WERI-Rb-1 (cell line): ENCODE results near the gene DYSF.
"Not testable (repeated sequence)": the region's sequence is repeated elsewhere in the genome, so short reads cannot be mapped to it uniquely, and the experiment has no call there.

Experiments used
- DNase-seq: peaks from one replicate; pipeline ENCODE4 v3.0.0-alpha.2; 2020
- H3K27ac ChIP-seq: fragments of 250-450 bp; sonication (Bioruptor Pico); 2 replicates; pipeline ENCODE4 v1.5.1; 2020; ENCODE audit warnings: mild to moderate bottlenecking, moderate library complexity
- H3K27me3 ChIP-seq: fragments of 250-450 bp; sonication (Bioruptor Pico); 2 replicates; pipeline ENCODE4 v1.5.1; 2021; ENCODE audit warnings: mild to moderate bottlenecking, low read depth, moderate library complexity; ENCODE audit not compliant: insufficient read depth, severe bottlenecking
- H3K36me3 ChIP-seq: fragments of 250-450 bp; sonication (Bioruptor Pico); 2 replicates; pipeline ENCODE4 v1.5.1; 2020; ENCODE audit warnings: mild to moderate bottlenecking, moderate library complexity
- H3K4me3 ChIP-seq: 2 replicates; pipeline ENCODE4 v1.5.1; 2011; ENCODE audit warnings: low read depth, mild to moderate bottlenecking, control low read depth, low read length
- H3K9me3 ChIP-seq: fragments of 250-450 bp; sonication (Bioruptor Pico); 2 replicates; pipeline ENCODE4 v1.5.1; 2021; ENCODE audit warnings: mild to moderate bottlenecking, moderate library complexity; ENCODE audit not compliant: severe bottlenecking
- CTCF ChIP-seq: IDR thresholded peaks from 2 replicates; pipeline ENCODE4 v1.5.1; 2011; ENCODE audit warnings: low read depth, mild to moderate bottlenecking, control low read depth, inconsistent platforms, low read length

Gene DYSF

GRCh38 chr2:71484354-71484753 is 31.0 kb downstream of the DYSF start:
- TF ChIP-seq CTCF = no peak
- no peak for DNase-seq
- H3K36me3 ChIP-seq = no peaks in the 10 kb centered on the region
- H3K27ac ChIP-seq = no peak overlapping the region
- no peak overlapping the region for H3K4me3 ChIP-seq
- no peaks in the 10 kb centered on the region for H3K27me3 ChIP-seq
- H3K9me3 ChIP-seq = no peaks in the 10 kb centered on the region

GRCh38 chr2:71486881-71487640 is 33.7 kb downstream of the DYSF start:
- no peak for DNase-seq
- H3K27ac ChIP-seq = no peak overlapping the region

GRCh38 chr2:71491551-71491950 is 38.2 kb downstream of the DYSF start:
- H3K27me3 ChIP-seq, DNase-seq, H3K4me3 ChIP-seq, H3K9me3 ChIP-seq, H3K36me3 ChIP-seq, H3K27ac ChIP-seq: not testable (repeated sequence)

More at GRCh38 chr2:71486881-71487640, 33.7 kb downstream of the DYSF start:
- Histone ChIP-seq H3K27me3 (no peaks in the 10 kb centered on the region), H3K4me3 (no peak overlapping the region), H3K9me3 (no peaks in the 10 kb centered on the region), H3K36me3 (no peaks in the 10 kb centered on the region)
- TF ChIP-seq CTCF = no peak

- Histone ChIP-seq H3K9me3 (no peaks in the 10 kb centered on the region), H3K36me3 (no peaks in the 10 kb centered on the region), H3K27me3 (no peaks in the 10 kb centered on the region), H3K27ac (no peak overlapping the region), H3K4me3 (no peak overlapping the region)
- DNase-seq = no peak
- no peak for TF ChIP-seq CTCF
These were observed 38.8 kb downstream of the DYSF start for GRCh38 chr2:71492112-71492511.

- no peak for DNase-seq
- Histone ChIP-seq H3K36me3 (no peaks in the 10 kb centered on the region), H3K27me3 (no peaks in the 10 kb centered on the region), H3K9me3 (no peaks in the 10 kb centered on the region), H3K27ac (no peak overlapping the region), H3K4me3 (no peak overlapping the region)
- no peak for TF ChIP-seq CTCF
These were observed 40.7 kb downstream of the DYSF start for GRCh38 chr2:71494091-71494490.

- no peaks in the 10 kb centered on the region for H3K9me3 ChIP-seq
- no peak for TF ChIP-seq CTCF
- H3K36me3 ChIP-seq = no peaks in the 10 kb centered on the region
- DNase-seq = no peak
- no peak overlapping the region for H3K4me3 ChIP-seq
- no peak overlapping the region for H3K27ac ChIP-seq
- no peaks in the 10 kb centered on the region for H3K27me3 ChIP-seq
These were observed 41.3 kb downstream of the DYSF start for GRCh38 chr2:71494523-71495155.
